Calu3 (cell line): Measurements from ENCODE around the gene MIEN1. TPM values are rescaled to one million over a fixed set of nuclear protein-coding genes. Genes with fewer than 3 reads are reported as not detected.
A peak's percentile ranks its signal among the peaks of the same experiment; 100 is the strongest.

Experiments
- BruUV-seq: library from RNA; stranded (reverse); fragments of 400-500 nt; replicated peaks from 2 replicates; lab custom pipeline; 2021; lab: Mats Ljungman, UMichigan
- CTCF ChIA-PET: fragments of 300-600 bp; sonication (Branson Sonifier 250); formaldehyde crosslinking; loops from one replicate; lab custom pipeline; 2022; ENCODE audit warnings: antibody characterized with exemption; lab: Charles Lee
- DNase-seq: peaks from one replicate; pipeline ENCODE4 v3.0.0; 2022
- H3K27ac Mint-ChIP-seq: one replicate; pipeline ENCODE4 v1.8.0; 2022; ENCODE audit warnings: mixed read lengths; ENCODE audit not compliant: unreplicated experiment
- H3K27me3 Mint-ChIP-seq: one replicate; pipeline ENCODE4 v1.8.0; 2022; ENCODE audit warnings: mixed read lengths; ENCODE audit not compliant: unreplicated experiment
- H3K36me3 Mint-ChIP-seq: one replicate; pipeline ENCODE4 v1.8.0; 2022; ENCODE audit warnings: mild to moderate bottlenecking, moderate library complexity, mixed read lengths; ENCODE audit not compliant: insufficient read depth, unreplicated experiment
- H3K4me1 Mint-ChIP-seq: one replicate; pipeline ENCODE4 v1.8.0; 2022; ENCODE audit warnings: mild to moderate bottlenecking, low read depth, mixed read lengths; ENCODE audit not compliant: unreplicated experiment
- H3K4me3 Mint-ChIP-seq: one replicate; pipeline ENCODE4 v1.8.0; 2022; ENCODE audit warnings: mild to moderate bottlenecking, low read depth, moderate library complexity, mixed read lengths; ENCODE audit not compliant: unreplicated experiment
- H3K9me3 Mint-ChIP-seq: one replicate; pipeline ENCODE4 v1.8.0; 2022; ENCODE audit warnings: low read depth, mixed read lengths; ENCODE audit not compliant: unreplicated experiment
- intact Hi-C: fragments of 100-400 bp; cut with micrococcal nuclease; formaldehyde crosslinking; loops from one replicate; pipeline ENCODE4 v1.10.0; 2022; ENCODE audit not compliant: unreplicated experiment
- total RNA-seq: library from RNA; stranded (reverse); gene quantifications from 2 replicates; pipeline ENCODE4 v1.2.3, GENCODE V29; 2022
- TF ChIP-seq, protein P1 (sequence below): fragments of 200-600 bp; IDR thresholded peaks from one replicate; pipeline ENCODE4 v1.8.0; 2022; ENCODE audit warnings: antibody characterized with exemption; ENCODE audit not compliant: unreplicated experiment

The MIEN1 gene
- total RNA-seq, 1 experiment from 2014 or later: 2,121 TPM

DNA sequence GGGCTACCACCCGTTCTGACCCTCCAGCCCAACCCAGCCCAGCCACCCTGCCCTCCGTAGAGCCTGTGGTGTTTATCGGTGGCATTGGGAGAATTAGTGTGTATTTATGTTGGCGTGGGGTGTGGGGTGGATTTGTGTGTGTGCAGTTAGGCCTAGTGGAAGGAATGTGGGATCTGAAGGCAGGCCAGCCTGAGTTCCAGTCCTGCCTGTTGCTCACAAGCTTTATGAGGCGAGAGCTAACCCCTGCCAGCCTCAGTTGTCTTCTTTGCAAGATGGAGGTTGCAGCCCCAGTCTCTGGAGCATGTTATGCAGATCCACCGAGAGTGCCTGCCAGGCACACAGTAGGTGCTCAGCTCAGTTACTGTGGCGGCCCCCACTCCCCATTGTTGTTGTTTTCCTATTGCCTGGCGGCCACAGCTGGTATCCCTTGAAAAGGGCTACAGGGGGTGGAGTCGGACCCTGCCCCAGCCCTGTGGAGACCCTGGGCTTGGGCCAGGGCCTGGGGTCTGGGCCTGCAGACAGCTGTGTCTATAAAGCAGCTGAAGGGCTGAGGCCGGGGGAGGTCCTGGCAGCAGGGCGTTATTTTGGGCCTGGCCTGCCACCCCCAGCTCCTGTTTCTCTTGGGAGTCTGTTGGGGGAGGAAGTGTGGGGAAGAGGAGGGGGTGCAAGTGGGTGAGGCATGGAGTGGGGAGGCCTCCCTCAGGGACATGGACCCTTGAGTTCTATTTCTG, 25.3 kb downstream of the MIEN1 start:
- intact Hi-C loops: loop anchor here (5.0 kb wide), 4 partner anchors 53 to 712 kb away; partner anchors contain the start of gene TOP2A
- peak overlapping the region; percentile 71 for H3K4me3 Mint-ChIP-seq
- CTCF ChIA-PET: interaction anchor here (0.6 to 161.2 kb wide), 45 partner anchors 10 to 1433 kb away, joined by 3 to 42089 read pairs (median 7); partner anchors contain the start of genes ERBB2, GRB7, GSDMA and GSDMB
- H3K4me1 Mint-ChIP-seq: peaks cover 92% of the 10 kb centered on the region
- DNase-seq: peak; percentile 99
- BruUV-seq: no TSS peak
- TF ChIP-seq, protein P1, sequence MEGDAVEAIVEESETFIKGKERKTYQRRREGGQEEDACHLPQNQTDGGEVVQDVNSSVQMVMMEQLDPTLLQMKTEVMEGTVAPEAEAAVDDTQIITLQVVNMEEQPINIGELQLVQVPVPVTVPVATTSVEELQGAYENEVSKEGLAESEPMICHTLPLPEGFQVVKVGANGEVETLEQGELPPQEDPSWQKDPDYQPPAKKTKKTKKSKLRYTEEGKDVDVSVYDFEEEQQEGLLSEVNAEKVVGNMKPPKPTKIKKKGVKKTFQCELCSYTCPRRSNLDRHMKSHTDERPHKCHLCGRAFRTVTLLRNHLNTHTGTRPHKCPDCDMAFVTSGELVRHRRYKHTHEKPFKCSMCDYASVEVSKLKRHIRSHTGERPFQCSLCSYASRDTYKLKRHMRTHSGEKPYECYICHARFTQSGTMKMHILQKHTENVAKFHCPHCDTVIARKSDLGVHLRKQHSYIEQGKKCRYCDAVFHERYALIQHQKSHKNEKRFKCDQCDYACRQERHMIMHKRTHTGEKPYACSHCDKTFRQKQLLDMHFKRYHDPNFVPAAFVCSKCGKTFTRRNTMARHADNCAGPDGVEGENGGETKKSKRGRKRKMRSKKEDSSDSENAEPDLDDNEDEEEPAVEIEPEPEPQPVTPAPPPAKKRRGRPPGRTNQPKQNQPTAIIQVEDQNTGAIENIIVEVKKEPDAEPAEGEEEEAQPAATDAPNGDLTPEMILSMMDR: no peak
- no peaks in the 10 kb centered on the region for H3K27me3 Mint-ChIP-seq
- peak overlapping the region; percentile 67 for H3K27ac Mint-ChIP-seq
- peaks cover 100% of the 10 kb centered on the region for H3K36me3 Mint-ChIP-seq
- H3K9me3 Mint-ChIP-seq: no peaks in the 10 kb centered on the region

DNA sequence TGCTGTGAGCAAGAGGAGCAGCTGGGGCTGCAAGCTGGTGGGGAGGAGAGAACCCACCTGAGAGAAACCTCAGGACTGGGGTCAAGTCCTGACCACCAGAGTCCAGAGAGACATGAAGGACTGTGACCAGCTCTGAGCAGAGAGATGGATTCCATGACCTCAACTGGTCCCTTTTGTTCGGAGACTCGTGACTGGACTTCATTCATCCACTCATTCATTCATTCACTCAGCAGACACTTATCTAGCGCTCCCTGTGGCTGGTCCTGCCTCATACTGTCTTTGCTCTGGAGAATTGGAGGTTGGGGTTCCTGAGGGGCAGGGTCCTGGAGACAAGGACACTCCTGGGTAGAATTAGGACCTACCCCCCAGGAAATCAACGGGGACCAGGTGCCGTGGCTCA, 26.4 kb downstream of the MIEN1 start:
- intact Hi-C loops: loop anchor here (5.0 kb wide), 3 partner anchors 52 to 713 kb away; partner anchors contain the start of gene TOP2A
- no TSS peak for BruUV-seq
- H3K27me3 Mint-ChIP-seq: no peaks in the 10 kb centered on the region
- peak overlapping the region; percentile 67 for H3K27ac Mint-ChIP-seq
- TF ChIP-seq, protein P1: no peak
- peaks cover 90% of the 10 kb centered on the region for H3K4me1 Mint-ChIP-seq
- H3K9me3 Mint-ChIP-seq: no peaks in the 10 kb centered on the region
- peak overlapping the region; percentile 71 for H3K4me3 Mint-ChIP-seq
- CTCF ChIA-PET: interaction anchor here (0.6 to 161.2 kb wide), 25 partner anchors 11 to 1844 kb away, joined by 3 to 42089 read pairs (median 9); partner anchors contain the start of genes ERBB2, GRB7, GSDMA and GSDMB
- DNase-seq: no peak
- H3K36me3 Mint-ChIP-seq: peaks cover 100% of the 10 kb centered on the region

DNA sequence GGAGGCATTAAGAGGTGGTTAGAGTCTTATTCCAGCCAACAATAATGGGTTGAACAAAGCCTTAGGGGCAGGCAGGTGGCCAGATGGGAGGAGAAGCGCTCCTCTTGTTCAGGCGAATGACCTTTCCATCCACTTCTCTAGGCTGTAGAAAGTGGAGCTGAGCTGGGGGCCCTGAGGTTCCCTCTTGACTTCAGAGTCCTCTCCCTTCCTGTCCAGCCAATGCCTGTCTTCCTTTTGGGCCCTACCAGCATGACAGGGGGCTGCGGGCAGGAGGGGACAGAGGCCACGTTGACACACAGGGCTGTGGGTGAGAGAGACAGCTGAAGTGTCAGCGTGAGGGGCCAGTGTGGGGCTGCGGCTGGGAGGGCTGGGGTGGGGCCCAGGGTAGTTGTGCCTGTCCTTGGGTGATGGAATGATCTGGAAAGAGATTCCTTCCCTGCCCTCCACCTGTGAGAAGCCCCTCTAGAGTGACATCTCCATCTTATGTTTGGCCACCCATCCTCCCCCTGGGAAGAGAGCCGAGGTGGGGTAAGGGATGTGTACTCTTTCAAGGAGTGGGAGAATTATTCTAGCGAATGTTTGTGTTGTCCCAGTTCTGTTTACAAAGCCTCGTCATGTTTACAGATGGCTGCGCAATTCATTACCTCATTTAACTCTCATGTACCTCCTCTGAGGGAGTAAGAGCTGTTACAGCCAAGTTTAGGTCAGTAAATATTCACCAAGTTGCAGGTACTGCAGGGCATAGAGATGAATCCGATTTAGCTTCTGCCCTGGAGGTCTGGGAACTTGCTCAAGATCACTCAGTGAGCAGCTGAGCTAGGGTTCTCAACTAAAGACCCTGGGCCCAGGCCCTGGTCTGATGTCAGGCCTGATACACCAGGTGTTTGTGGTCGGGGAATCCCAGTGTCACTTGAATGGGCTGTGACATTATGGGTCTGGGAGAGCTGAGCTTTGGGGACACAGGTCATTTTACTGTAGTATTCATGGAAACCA, 27.1 kb downstream of the MIEN1 start:
- BruUV-seq: no TSS peak
- Mint-ChIP-seq H3K4me1 (peaks cover 87% of the 10 kb centered on the region), H3K4me3 (peak overlapping the region; percentile 71), H3K9me3 (no peaks in the 10 kb centered on the region), H3K27me3 (no peaks in the 10 kb centered on the region), H3K36me3 (peaks cover 96% of the 10 kb centered on the region), H3K27ac (peak overlapping the region; percentile 67)
- TF ChIP-seq, protein P1: no peak
- DNase-seq: peak; percentile 95
- CTCF ChIA-PET: interaction anchor here (0.5 to 161.2 kb wide), 36 partner anchors 12 to 1845 kb away, joined by 3 to 42089 read pairs (median 5); partner anchors contain the start of genes ERBB2, GRB7, GSDMA and GSDMB
- intact Hi-C loops: loop anchor here (5.0 kb wide), 3 partner anchors 51 to 714 kb away; partner anchors contain the start of gene TOP2A
